Fibroblast of villous mesenchyme (primary cell): ENCODE results near the gene RHOV. TPM values are rescaled to one million over a fixed set of nuclear protein-coding genes. Genes with fewer than 3 reads are reported as not detected.

Experiments used
- DNase-seq: peaks from one replicate; pipeline ENCODE4 v3.0.0-alpha.2; 2010; ENCODE audit warnings: low read depth
- H3K4me3 ChIP-seq: 2 replicates; pipeline ENCODE4 v1.5.1; 2011; ENCODE audit warnings: low read depth, mild to moderate bottlenecking, low read length
- CTCF ChIP-seq: IDR thresholded peaks from 2 replicates; pipeline ENCODE4 v1.5.1; 2012; ENCODE audit warnings: low read depth, mild to moderate bottlenecking, low read length; ENCODE audit not compliant: insufficient read depth
- total RNA-seq: library from RNA; depleted of rRNA; stranded (reverse); fragments of >200 nt; gene quantifications from 2 replicates; pipeline ENCODE4 v1.2.3, GENCODE V29; 2012

The RHOV gene
- total RNA-seq, 1 donor, result not detected

DNA sequence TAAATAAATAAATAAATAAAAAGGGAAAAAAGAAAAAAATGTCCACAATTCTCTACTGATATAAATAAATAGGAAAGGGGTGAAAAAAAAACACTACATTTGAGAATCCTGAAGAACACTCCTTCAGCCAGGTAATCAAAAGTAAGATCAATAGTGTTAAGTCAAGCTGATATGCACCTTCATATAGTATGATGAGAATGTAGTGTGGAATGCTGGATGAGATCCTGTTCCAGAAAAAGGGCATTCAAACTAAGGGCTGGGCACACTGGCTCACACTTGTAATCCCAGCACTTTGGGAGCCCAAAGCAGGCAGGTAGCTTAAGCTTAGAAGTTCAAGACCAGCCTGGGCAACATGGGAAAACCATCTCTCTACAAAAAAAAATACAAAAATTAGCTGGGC is 15.1 kb upstream of the RHOV start:
- no peak for TF ChIP-seq CTCF
- DNase-seq, result no peak
- H3K4me3 ChIP-seq, result no peak overlapping the region

- DNase-seq, result no peak
- H3K4me3 ChIP-seq, result no peak overlapping the region
- no peak for TF ChIP-seq CTCF
These were observed 12.6 kb upstream of the RHOV start for GRCh38 chr15:40886586-40886985.

- no peak for TF ChIP-seq CTCF
- no peak overlapping the region for H3K4me3 ChIP-seq
- no peak for DNase-seq
These were observed 7.3 kb upstream of the RHOV start for GRCh38 chr15:40881351-40881750.

DNA sequence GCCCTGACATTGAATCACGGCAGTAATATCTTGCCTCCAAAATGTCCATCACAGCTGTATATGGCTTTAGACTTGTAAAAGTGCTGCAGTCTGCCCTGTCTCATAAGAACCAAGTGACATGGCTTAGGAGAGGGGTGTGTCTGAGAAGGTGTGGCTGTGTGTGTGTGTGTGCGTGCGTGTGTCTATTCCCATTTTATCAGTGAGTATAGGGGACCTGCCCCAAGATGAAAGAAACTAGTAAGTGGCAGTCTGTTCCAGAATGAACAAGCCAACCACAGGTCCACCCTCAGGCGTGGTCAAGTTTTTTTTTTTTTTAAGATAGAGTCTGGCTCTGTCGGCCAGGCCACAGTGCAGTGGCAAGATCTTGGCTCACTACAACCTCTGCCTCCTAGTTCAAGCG is 5.6 kb upstream of the RHOV start:
- TF ChIP-seq CTCF, result no peak
- H3K4me3 ChIP-seq, result no peak overlapping the region
- DNase-seq, result no peak

DNA sequence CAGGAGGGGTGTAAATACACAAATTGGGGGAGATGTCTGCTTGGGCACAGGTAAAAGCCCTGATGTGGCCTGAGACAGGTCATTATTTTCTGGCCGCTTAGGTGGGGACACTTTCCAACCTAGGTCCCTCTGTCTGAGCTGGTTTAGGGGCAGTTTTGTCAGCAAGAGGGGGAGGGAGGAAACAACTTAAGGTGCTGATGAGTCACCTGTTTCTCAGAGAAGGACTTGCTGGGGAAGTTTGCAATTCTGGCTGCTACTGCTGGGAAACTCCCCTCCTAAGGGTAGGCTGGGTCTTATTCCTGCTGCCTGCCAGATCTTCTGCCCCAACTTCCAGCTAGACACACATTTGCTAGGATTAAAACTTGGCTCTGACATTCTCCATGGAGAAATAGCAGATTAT is 4.8 kb upstream of the RHOV start:
- TF ChIP-seq CTCF, result no peak
- no peak overlapping the region for H3K4me3 ChIP-seq
- peak; percentile 12 for DNase-seq

GRCh38 chr15:40877694-40878093 is 3.7 kb upstream of the RHOV start:
- no peak for TF ChIP-seq CTCF
- no peak for DNase-seq
- H3K4me3 ChIP-seq, result no peak overlapping the region

DNA sequence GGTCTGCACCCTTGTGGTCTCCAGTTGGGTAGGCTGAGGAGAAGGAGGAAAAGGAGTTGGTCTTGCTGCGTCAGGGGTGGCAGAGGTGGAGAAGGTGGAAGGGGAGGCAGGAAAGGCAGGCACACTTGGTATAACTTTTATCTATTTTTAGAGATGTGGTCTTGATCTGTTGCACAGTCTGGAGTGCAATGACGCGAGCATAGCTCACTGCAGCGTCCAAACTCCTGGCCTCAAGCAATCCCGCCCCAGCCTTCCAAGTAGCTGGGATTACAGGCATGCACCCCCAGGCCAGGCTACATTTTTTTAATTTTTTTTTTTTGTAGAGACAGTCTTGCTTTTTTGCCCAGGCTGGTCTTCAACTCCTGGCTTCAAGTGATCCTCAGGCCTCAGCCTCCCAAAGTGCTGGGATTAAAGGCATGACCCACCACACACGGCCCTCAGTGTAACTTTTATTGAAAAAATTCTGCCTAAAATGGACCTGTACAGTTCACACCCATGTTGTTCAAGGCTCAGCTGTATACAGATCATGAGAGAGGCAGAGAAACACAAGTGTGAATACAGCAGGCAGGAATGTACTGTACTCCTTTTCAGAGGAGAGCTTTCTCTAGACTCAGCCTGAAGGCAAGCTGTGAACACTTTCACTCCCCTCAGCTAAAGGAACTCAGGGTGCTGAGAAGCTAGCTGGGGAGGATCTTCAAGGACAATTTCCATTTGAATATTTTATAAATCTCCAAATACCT is 2.1 kb upstream of the RHOV start:
- no peak overlapping the region for H3K4me3 ChIP-seq
- TF ChIP-seq CTCF, result no peak
- DNase-seq, result no peak
